ENCODE results near the gene RERE. TPM values are rescaled to one million over a fixed set of nuclear protein-coding genes. Genes with fewer than 3 reads are reported as not detected.
A peak's percentile ranks its signal among the peaks of the same experiment; 100 is the strongest.

RERE gene
- total RNA-seq, 1 donor from 2014 or later = 139 TPM

- H3K36me3 Mint-ChIP-seq (ENCODE audit: low read depth) = peaks cover 41% of the 10 kb centered on the region
- DNase-seq (ENCODE audit: low spot score) = no peak
- no peak overlapping the region for H3K4me3 Mint-ChIP-seq (ENCODE audit: low read depth)
- peaks cover 57% of the 10 kb centered on the region for H3K4me1 Mint-ChIP-seq (ENCODE audit: low read depth)
- H3K27me3 Mint-ChIP-seq (ENCODE audit: low read depth) = no peaks in the 10 kb centered on the region
- intact Hi-C loops (cut with micrococcal nuclease) = no loop called here
- no peaks in the 10 kb centered on the region for H3K9me3 Mint-ChIP-seq
- peak overlapping the region; percentile 64 for H3K27ac Mint-ChIP-seq
These were observed 419.4 kb downstream of the RERE start for GRCh38 chr1:8398086-8398485.

- Mint-ChIP-seq H3K36me3 (ENCODE audit: low read depth) (peaks cover 40% of the 10 kb centered on the region), H3K4me1 (ENCODE audit: low read depth) (peaks cover 60% of the 10 kb centered on the region), H3K9me3 (no peaks in the 10 kb centered on the region), H3K27me3 (ENCODE audit: low read depth) (no peaks in the 10 kb centered on the region), H3K4me3 (ENCODE audit: low read depth) (no peak overlapping the region), H3K27ac (peak overlapping the region; percentile 64)
- DNase-seq (ENCODE audit: low spot score) = no peak
- intact Hi-C loops (cut with micrococcal nuclease) = loop anchor here (1.0 to 2.0 kb wide), 3 partner anchors 27 to 128 kb away; no protein-coding TSS in a partner anchor
These were observed 419.9 kb downstream of the RERE start for GRCh38 chr1:8397511-8397910.

GRCh38 chr1:8396786-8397406, 420.5 kb downstream of the RERE start:
- peaks cover 37% of the 10 kb centered on the region for H3K36me3 Mint-ChIP-seq (ENCODE audit: low read depth)
- intact Hi-C loops (cut with micrococcal nuclease) = loop anchor here (1.0 to 2.0 kb wide), 3 partner anchors 28 to 128 kb away; no protein-coding TSS in a partner anchor
- H3K4me3 Mint-ChIP-seq (ENCODE audit: low read depth) = peak overlapping the region; percentile 10
- peak overlapping the region; percentile 64 for H3K27ac Mint-ChIP-seq
- H3K4me1 Mint-ChIP-seq (ENCODE audit: low read depth) = peaks cover 63% of the 10 kb centered on the region
- DNase-seq (ENCODE audit: low spot score) = no peak
- no peaks in the 10 kb centered on the region for H3K9me3 Mint-ChIP-seq
- H3K27me3 Mint-ChIP-seq (ENCODE audit: low read depth) = no peaks in the 10 kb centered on the region

- no peak for DNase-seq (ENCODE audit: low spot score)
- Mint-ChIP-seq H3K27me3 (ENCODE audit: low read depth) (no peaks in the 10 kb centered on the region), H3K9me3 (no peaks in the 10 kb centered on the region), H3K27ac (peak overlapping the region; percentile 78), H3K36me3 (ENCODE audit: low read depth) (peaks cover 41% of the 10 kb centered on the region), H3K4me3 (ENCODE audit: low read depth) (peak overlapping the region; percentile 67), H3K4me1 (ENCODE audit: low read depth) (peaks cover 65% of the 10 kb centered on the region)
- intact Hi-C loops (cut with micrococcal nuclease) = loop anchor here (2.0 kb wide), 1 partner anchor 29 kb away; no protein-coding TSS in a partner anchor
These were observed 421.2 kb downstream of the RERE start for GRCh38 chr1:8396083-8396785.

- H3K9me3 Mint-ChIP-seq = no peaks in the 10 kb centered on the region
- H3K27ac Mint-ChIP-seq = peak overlapping the region; percentile 78
- intact Hi-C loops (cut with micrococcal nuclease) = loop anchor here (1.0 kb wide), 1 partner anchor 77 kb away; no protein-coding TSS in a partner anchor
- no peaks in the 10 kb centered on the region for H3K27me3 Mint-ChIP-seq (ENCODE audit: low read depth)
- DNase-seq (ENCODE audit: low spot score) = no peak
- peaks cover 71% of the 10 kb centered on the region for H3K4me1 Mint-ChIP-seq (ENCODE audit: low read depth)
- peak overlapping the region; percentile 67 for H3K4me3 Mint-ChIP-seq (ENCODE audit: low read depth)
- H3K36me3 Mint-ChIP-seq (ENCODE audit: low read depth) = peaks cover 39% of the 10 kb centered on the region
These were observed 422.0 kb downstream of the RERE start for GRCh38 chr1:8395433-8395866.

GRCh38 chr1:8394456-8395321, 422.8 kb downstream of the RERE start:
- Mint-ChIP-seq H3K27me3 (ENCODE audit: low read depth) (no peaks in the 10 kb centered on the region), H3K27ac (peak overlapping the region; percentile 64), H3K9me3 (no peaks in the 10 kb centered on the region), H3K36me3 (ENCODE audit: low read depth) (peaks cover 43% of the 10 kb centered on the region), H3K4me1 (ENCODE audit: low read depth) (peaks cover 74% of the 10 kb centered on the region), H3K4me3 (ENCODE audit: low read depth) (peak overlapping the region; percentile 67)
- intact Hi-C loops (cut with micrococcal nuclease) = loop anchor here (1.0 kb wide), 1 partner anchor 78 kb away; no protein-coding TSS in a partner anchor
- no peak for DNase-seq (ENCODE audit: low spot score)

GRCh38 chr1:8392522-8392921, 424.9 kb downstream of the RERE start:
- H3K27ac Mint-ChIP-seq = no peak overlapping the region
- intact Hi-C loops (cut with micrococcal nuclease) = no loop called here
- no peak for DNase-seq (ENCODE audit: low spot score)
- no peaks in the 10 kb centered on the region for H3K27me3 Mint-ChIP-seq (ENCODE audit: low read depth)
- no peaks in the 10 kb centered on the region for H3K9me3 Mint-ChIP-seq
- H3K36me3 Mint-ChIP-seq (ENCODE audit: low read depth) = peaks cover 33% of the 10 kb centered on the region
- H3K4me1 Mint-ChIP-seq (ENCODE audit: low read depth) = peaks cover 57% of the 10 kb centered on the region
- no peak overlapping the region for H3K4me3 Mint-ChIP-seq (ENCODE audit: low read depth)

- H3K36me3 Mint-ChIP-seq (ENCODE audit: low read depth) = peaks cover 33% of the 10 kb centered on the region
- peaks cover 45% of the 10 kb centered on the region for H3K4me1 Mint-ChIP-seq (ENCODE audit: low read depth)
- no peak for DNase-seq (ENCODE audit: low spot score)
- no peaks in the 10 kb centered on the region for H3K27me3 Mint-ChIP-seq (ENCODE audit: low read depth)
- H3K27ac Mint-ChIP-seq = no peak overlapping the region
- H3K4me3 Mint-ChIP-seq (ENCODE audit: low read depth) = no peak overlapping the region
- intact Hi-C loops (cut with micrococcal nuclease) = no loop called here
- no peaks in the 10 kb centered on the region for H3K9me3 Mint-ChIP-seq
These were observed 426.7 kb downstream of the RERE start for GRCh38 chr1:8390707-8391106.

- peaks cover 42% of the 10 kb centered on the region for H3K4me1 Mint-ChIP-seq (ENCODE audit: low read depth)
- H3K27me3 Mint-ChIP-seq (ENCODE audit: low read depth) = no peaks in the 10 kb centered on the region
- no peak overlapping the region for H3K4me3 Mint-ChIP-seq (ENCODE audit: low read depth)
- DNase-seq (ENCODE audit: low spot score) = no peak
- no peaks in the 10 kb centered on the region for H3K9me3 Mint-ChIP-seq
- intact Hi-C loops (cut with micrococcal nuclease) = loop anchor here (5.0 kb wide), 1 partner anchor 32 kb away; no protein-coding TSS in a partner anchor
- no peak overlapping the region for H3K27ac Mint-ChIP-seq
- H3K36me3 Mint-ChIP-seq (ENCODE audit: low read depth) = peaks cover 28% of the 10 kb centered on the region
These were observed 427.4 kb downstream of the RERE start for GRCh38 chr1:8389958-8390535.

- no peak overlapping the region for H3K4me3 Mint-ChIP-seq (ENCODE audit: low read depth)
- intact Hi-C loops (cut with micrococcal nuclease) = loop anchor here (5.0 kb wide), 1 partner anchor 33 kb away; no protein-coding TSS in a partner anchor
- peaks cover 43% of the 10 kb centered on the region for H3K4me1 Mint-ChIP-seq (ENCODE audit: low read depth)
- H3K27me3 Mint-ChIP-seq (ENCODE audit: low read depth) = no peaks in the 10 kb centered on the region
- H3K27ac Mint-ChIP-seq = no peak overlapping the region
- H3K36me3 Mint-ChIP-seq (ENCODE audit: low read depth) = peaks cover 23% of the 10 kb centered on the region
- DNase-seq (ENCODE audit: low spot score) = no peak
- no peaks in the 10 kb centered on the region for H3K9me3 Mint-ChIP-seq
These were observed 428.5 kb downstream of the RERE start for GRCh38 chr1:8388732-8389562.

GRCh38 chr1:8386247-8386646, 431.2 kb downstream of the RERE start:
- Mint-ChIP-seq H3K9me3 (no peaks in the 10 kb centered on the region), H3K4me1 (ENCODE audit: low read depth) (peaks cover 45% of the 10 kb centered on the region), H3K27ac (no peak overlapping the region), H3K27me3 (ENCODE audit: low read depth) (no peaks in the 10 kb centered on the region), H3K4me3 (ENCODE audit: low read depth) (no peak overlapping the region), H3K36me3 (ENCODE audit: low read depth) (peaks cover 20% of the 10 kb centered on the region)
- intact Hi-C loops (cut with micrococcal nuclease) = loop anchor here (5.0 kb wide), 1 partner anchor 36 kb away; no protein-coding TSS in a partner anchor
- DNase-seq (ENCODE audit: low spot score) = no peak

All from activated T-helper 2 cell treated with anti-CD3 and anti-CD28 coated beads, Interferon-gamma antibody, Interleukin-2, Interleukin-4, amounts not matched to agents 10 μg/mL and 5 μg/mL and 100 μg/mL, durations not matched to agents 14 hours and 24 hours and 36 hours (primary cell).